ENCODE results near the gene PDXDC1.
"Not testable (repeated sequence)": the region's sequence is repeated elsewhere in the genome, so short reads cannot be mapped to it uniquely, and the experiment has no call there.

GRCh38 chr16:15130943-15131700 lies 156.3 kb downstream of the PDXDC1 start:
- not testable (repeated sequence) for TF ChIP-seq CTCF (IDR thresholded peaks at IDR 0.05); EZH2 (IDR thresholded peaks at IDR 0.05; ENCODE audit: borderline replicate concordance, insufficient read depth, low read depth, low read length, poor library complexity, severe bottlenecking)

Data from B cell (primary cell).